Mesendoderm (in vitro differentiated cells): ENCODE results near the gene OPA1.

Source experiments
- DNase-seq: peaks from one replicate; pipeline ENCODE4 v3.0.0; 2013
- H2AK5ac ChIP-seq: 2 replicates; pipeline ENCODE4 v1.6.1; 2013; ENCODE audit warnings: low read length, inconsistent platforms
- H2BK120ac ChIP-seq: 2 replicates; pipeline ENCODE4 v1.6.1; 2013; ENCODE audit warnings: low read depth, mild to moderate bottlenecking, low read length, moderate library complexity, mixed read lengths
- H2BK15ac ChIP-seq: replicated peaks from 2 replicates; pipeline ENCODE4 v1.6.1; 2013; ENCODE audit warnings: low read depth, mild to moderate bottlenecking, moderate library complexity
- H2BK5ac ChIP-seq: 2 replicates; pipeline ENCODE4 v1.6.1; 2013; ENCODE audit warnings: low read length, inconsistent platforms
- H3K18ac ChIP-seq: 2 replicates; pipeline ENCODE4 v1.6.1; 2013; ENCODE audit warnings: mild to moderate bottlenecking, low read length, mixed read lengths
- H3K23ac ChIP-seq: one replicate; pipeline ENCODE4 v1.6.1; 2013; ENCODE audit warnings: low read length
- H3K27ac ChIP-seq: 2 replicates; pipeline ENCODE4 v1.5.1; 2013; ENCODE audit warnings: low read depth, mild to moderate bottlenecking, inconsistent platforms, low read length, moderate library complexity
- H3K27me3 ChIP-seq: 2 replicates; pipeline ENCODE4 v1.6.1; 2013; ENCODE audit warnings: low read length, control low read depth, mild to moderate bottlenecking, inconsistent platforms; ENCODE audit not compliant: insufficient read depth, poor library complexity
- H3K36me3 ChIP-seq: 2 replicates; pipeline ENCODE4 v1.6.1; 2013; ENCODE audit warnings: low read length, inconsistent platforms; ENCODE audit not compliant: control insufficient read depth, insufficient read depth
- H3K4ac ChIP-seq: one replicate; pipeline ENCODE4 v1.6.1; 2013; ENCODE audit warnings: low read depth, mild to moderate bottlenecking, low read length, moderate library complexity
- H3K4me1 ChIP-seq: 2 replicates; pipeline ENCODE4 v1.6.1; 2013; ENCODE audit warnings: low read depth, low read length, inconsistent platforms; ENCODE audit not compliant: control insufficient read depth
- H3K4me2 ChIP-seq: 2 replicates; pipeline ENCODE4 v1.6.1; 2013; ENCODE audit warnings: low read length
- H3K4me3 ChIP-seq: 2 replicates; pipeline ENCODE4 v1.5.1; 2013; ENCODE audit warnings: mild to moderate bottlenecking, low read length
- H3K56ac ChIP-seq: one replicate; pipeline ENCODE4 v1.6.1; 2013; ENCODE audit warnings: low read length
- H3K79me1 ChIP-seq: 2 replicates; pipeline ENCODE4 v1.6.1; 2013; ENCODE audit warnings: low read length, inconsistent platforms
- H3K79me2 ChIP-seq: 2 replicates; pipeline ENCODE4 v1.6.1; 2013; ENCODE audit warnings: mild to moderate bottlenecking, low read length; ENCODE audit not compliant: control insufficient read depth, insufficient read depth
- H3K9ac ChIP-seq: 2 replicates; pipeline ENCODE4 v1.6.1; 2013; ENCODE audit warnings: low read length, inconsistent platforms
- H4K5ac ChIP-seq: one replicate; pipeline ENCODE4 v1.6.1; 2013; ENCODE audit warnings: low read length
- H4K8ac ChIP-seq: one replicate; pipeline ENCODE4 v1.6.1; 2013; ENCODE audit warnings: low read depth, mild to moderate bottlenecking, control low read depth, low read length, moderate library complexity
- WGBS: extraction: QIAGEN DNeasy Blood & Tissue Kit; methylation state at CpG from one replicate; pipeline ENCODE4 v1.1.7; 2013; ENCODE audit warnings: low lambda C conversion rate, missing lambda C conversion rate; ENCODE audit not compliant: insufficient coverage; ENCODE audit errors: extremely low coverage; 5-methylcytosine and 5-hydroxymethylcytosine counted together

The OPA1 gene

DNA sequence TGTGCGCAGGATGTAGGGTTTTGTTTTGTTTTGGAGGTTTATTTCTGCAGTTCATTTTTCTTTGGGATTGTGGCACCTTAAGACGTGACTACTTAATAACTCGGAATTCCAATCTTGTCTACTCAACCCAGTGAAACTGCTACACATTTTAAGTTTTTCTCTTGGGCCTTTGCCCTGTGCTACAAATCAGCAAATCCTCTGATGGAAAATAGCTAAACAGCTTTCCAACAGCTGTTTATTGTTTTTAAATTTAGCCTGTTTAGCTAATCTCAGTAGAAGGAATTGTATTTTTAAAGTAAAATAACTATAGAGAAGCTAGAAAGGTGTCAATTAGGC, 48.4 kb downstream of the OPA1 start:
- no peak overlapping the region for H2AK5ac ChIP-seq
- no peak overlapping the region for H3K56ac ChIP-seq
- peaks cover 6% of the 10 kb centered on the region for H3K36me3 ChIP-seq
- no peaks in the 10 kb centered on the region for H3K79me2 ChIP-seq
- no peak overlapping the region for H3K23ac ChIP-seq
- H3K27me3 ChIP-seq: no peaks in the 10 kb centered on the region
- no peak for DNase-seq
- no CpG with 5 or more reads among the region's 3 CpGs for WGBS
- H3K4me1 ChIP-seq: no peaks in the 10 kb centered on the region
- H2BK120ac ChIP-seq: no peak overlapping the region
- H3K4me3 ChIP-seq: no peak overlapping the region
- no peak overlapping the region for H3K4ac ChIP-seq
- H3K9ac ChIP-seq: no peak overlapping the region
- no peak overlapping the region for H2BK15ac ChIP-seq
- H3K79me1 ChIP-seq: no peaks in the 10 kb centered on the region
- no peak overlapping the region for H3K27ac ChIP-seq
- no peak overlapping the region for H4K5ac ChIP-seq
- no peak overlapping the region for H3K4me2 ChIP-seq
- H3K18ac ChIP-seq: no peak overlapping the region
- H4K8ac ChIP-seq: no peak overlapping the region
- H2BK5ac ChIP-seq: no peak overlapping the region

DNA sequence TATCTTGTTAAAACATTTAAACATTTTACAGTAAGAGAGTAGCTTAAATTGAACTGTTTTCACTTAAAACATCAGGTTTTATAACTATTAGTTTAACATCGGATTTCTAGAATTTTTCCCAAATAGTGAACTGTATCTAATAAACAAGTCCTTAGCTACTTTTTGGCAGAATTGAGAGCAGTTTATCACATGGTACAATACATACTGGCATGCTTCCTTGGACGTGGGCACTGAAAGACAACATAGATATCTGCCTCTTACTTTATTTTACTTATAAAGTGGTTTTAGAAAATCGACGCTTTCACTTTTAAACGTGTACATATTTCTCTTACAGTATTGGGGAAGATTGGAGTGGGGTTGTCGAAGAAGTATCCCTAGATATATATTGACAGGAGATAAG, 52.8 kb downstream of the OPA1 start:
- Histone ChIP-seq H3K23ac (no peak overlapping the region), H3K4me1 (no peaks in the 10 kb centered on the region), H3K4ac (no peak overlapping the region), H3K18ac (no peak overlapping the region), H4K5ac (no peak overlapping the region), H3K27me3 (no peaks in the 10 kb centered on the region), H3K9ac (no peak overlapping the region), H3K27ac (no peak overlapping the region), H3K4me2 (no peak overlapping the region), H3K4me3 (no peak overlapping the region), H2BK5ac (no peak overlapping the region), H3K79me2 (no peaks in the 10 kb centered on the region), H2AK5ac (no peak overlapping the region), H2BK15ac (no peak overlapping the region), H3K36me3 (peaks cover 5% of the 10 kb centered on the region), H4K8ac (no peak overlapping the region), H3K56ac (no peak overlapping the region), H2BK120ac (no peak overlapping the region), H3K79me1 (no peaks in the 10 kb centered on the region)
- no peak for DNase-seq
- 100% methylated on average over 4 of the region's 6 CpGs for WGBS

DNA sequence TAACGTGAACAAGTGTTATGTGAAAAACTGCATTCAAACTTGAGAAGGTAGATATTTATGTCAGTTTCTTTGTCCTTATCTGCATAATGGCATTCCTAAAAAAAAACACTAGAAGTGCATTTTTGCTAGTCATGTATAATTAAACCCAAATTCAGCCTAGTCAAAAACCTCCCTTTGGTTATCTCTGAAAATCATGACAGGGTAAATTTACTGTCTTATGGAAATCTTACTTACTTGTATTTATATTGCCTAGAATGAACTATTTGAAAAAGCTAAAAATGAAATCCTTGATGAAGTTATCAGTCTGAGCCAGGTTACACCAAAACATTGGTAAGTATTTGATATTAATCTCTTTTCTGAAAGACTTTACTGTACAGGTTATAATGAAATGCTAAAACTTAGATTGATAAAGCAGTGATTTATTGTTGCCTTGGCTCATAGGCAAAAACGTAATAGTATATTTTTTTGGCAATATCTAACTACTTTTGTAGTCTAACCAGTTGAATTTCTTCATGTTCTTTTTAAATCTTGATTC, 55.6 kb downstream of the OPA1 start:
- no peaks in the 10 kb centered on the region for H3K4me1 ChIP-seq
- H2BK120ac ChIP-seq: no peak overlapping the region
- H2BK15ac ChIP-seq: no peak overlapping the region
- H3K4ac ChIP-seq: no peak overlapping the region
- no peak overlapping the region for H3K4me3 ChIP-seq
- no peaks in the 10 kb centered on the region for H3K79me2 ChIP-seq
- no peaks in the 10 kb centered on the region for H3K27me3 ChIP-seq
- no peak overlapping the region for H3K9ac ChIP-seq
- WGBS: no CpG with 5 or more reads among the region's 2 CpGs
- H3K27ac ChIP-seq: no peak overlapping the region
- H2AK5ac ChIP-seq: no peak overlapping the region
- H3K79me1 ChIP-seq: no peaks in the 10 kb centered on the region
- no peak overlapping the region for H4K5ac ChIP-seq
- H3K4me2 ChIP-seq: no peak overlapping the region
- no peak overlapping the region for H3K18ac ChIP-seq
- no peak overlapping the region for H4K8ac ChIP-seq
- peaks cover 5% of the 10 kb centered on the region for H3K36me3 ChIP-seq
- H3K56ac ChIP-seq: no peak overlapping the region
- no peak overlapping the region for H3K23ac ChIP-seq
- DNase-seq: no peak
- no peak overlapping the region for H2BK5ac ChIP-seq

DNA sequence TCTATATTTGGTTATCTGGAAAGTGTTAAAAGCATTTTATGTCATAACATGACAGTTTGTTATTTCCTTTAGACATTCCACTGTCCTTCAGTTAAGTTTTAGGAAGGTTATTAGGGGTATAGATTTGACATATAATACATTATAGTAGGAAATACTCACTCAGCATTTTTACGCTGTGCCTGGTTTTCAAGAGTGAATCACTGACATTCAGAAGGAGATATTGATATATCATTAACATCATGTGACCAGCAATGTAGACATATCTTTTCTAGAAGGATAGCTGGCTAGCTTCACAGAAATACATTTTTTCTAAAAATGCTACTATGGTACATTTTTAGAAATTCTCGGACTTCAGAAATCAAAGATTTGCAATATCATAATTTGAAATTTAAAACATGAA, 57.6 kb downstream of the OPA1 start:
- WGBS: no CpG with 5 or more reads among the region's 2 CpGs
- H3K27me3 ChIP-seq: no peaks in the 10 kb centered on the region
- no peak overlapping the region for H3K18ac ChIP-seq
- no peak overlapping the region for H4K5ac ChIP-seq
- no peak overlapping the region for H2BK15ac ChIP-seq
- no peak overlapping the region for H2BK120ac ChIP-seq
- H3K4me3 ChIP-seq: no peak overlapping the region
- H3K27ac ChIP-seq: no peak overlapping the region
- H3K79me1 ChIP-seq: no peaks in the 10 kb centered on the region
- no peak for DNase-seq
- no peaks in the 10 kb centered on the region for H3K79me2 ChIP-seq
- H3K9ac ChIP-seq: no peak overlapping the region
- H3K4me1 ChIP-seq: no peaks in the 10 kb centered on the region
- H3K23ac ChIP-seq: no peak overlapping the region
- no peak overlapping the region for H2BK5ac ChIP-seq
- no peak overlapping the region for H4K8ac ChIP-seq
- H3K36me3 ChIP-seq: no peaks in the 10 kb centered on the region
- H3K56ac ChIP-seq: no peak overlapping the region
- no peak overlapping the region for H3K4me2 ChIP-seq
- H2AK5ac ChIP-seq: no peak overlapping the region
- H3K4ac ChIP-seq: no peak overlapping the region

DNA sequence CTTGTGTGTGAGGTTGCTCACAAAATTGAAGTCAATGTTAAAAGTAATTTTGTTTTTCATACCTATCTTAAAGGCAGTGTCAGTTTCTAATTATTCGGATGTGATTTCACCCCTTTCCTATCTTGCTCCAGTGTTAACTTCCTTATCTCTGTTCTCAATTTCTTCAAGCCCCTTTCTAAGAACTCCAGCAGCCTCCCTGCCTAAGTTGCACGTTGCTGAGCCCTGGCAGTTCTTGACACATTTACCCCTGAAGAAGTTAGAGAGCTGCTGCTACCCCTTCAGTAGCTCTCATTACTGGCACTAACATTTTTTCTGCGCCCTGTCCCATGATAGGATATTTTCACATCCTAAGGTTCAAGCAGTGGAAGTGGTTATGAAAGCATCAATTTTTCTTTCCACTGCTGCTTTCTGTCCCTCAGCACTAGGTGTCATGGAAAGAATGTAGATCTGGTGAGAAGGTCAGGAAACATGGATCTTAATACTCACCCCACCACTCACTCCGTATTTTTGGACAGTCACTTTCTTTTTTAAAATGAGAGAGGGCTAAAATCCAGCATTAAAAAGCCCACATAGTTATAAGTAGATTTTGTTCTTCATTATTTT, 62.9 kb downstream of the OPA1 start:
- H3K27me3 ChIP-seq: no peaks in the 10 kb centered on the region
- H2AK5ac ChIP-seq: no peak overlapping the region
- no peaks in the 10 kb centered on the region for H3K36me3 ChIP-seq
- H3K4me1 ChIP-seq: peaks cover 3% of the 10 kb centered on the region
- no peak overlapping the region for H3K23ac ChIP-seq
- H3K27ac ChIP-seq: no peak overlapping the region
- no peak overlapping the region for H4K5ac ChIP-seq
- no peaks in the 10 kb centered on the region for H3K79me1 ChIP-seq
- H2BK5ac ChIP-seq: no peak overlapping the region
- H3K9ac ChIP-seq: no peak overlapping the region
- no peak overlapping the region for H2BK120ac ChIP-seq
- no peak overlapping the region for H3K4me2 ChIP-seq
- H3K4me3 ChIP-seq: no peak overlapping the region
- H2BK15ac ChIP-seq: no peak overlapping the region
- no peak overlapping the region for H4K8ac ChIP-seq
- H3K56ac ChIP-seq: no peak overlapping the region
- H3K18ac ChIP-seq: peak overlapping the region; percentile 18
- H3K4ac ChIP-seq: no peak overlapping the region
- DNase-seq: peak; percentile 56
- no peaks in the 10 kb centered on the region for H3K79me2 ChIP-seq
- no CpG with 5 or more reads among the region's 4 CpGs for WGBS

DNA sequence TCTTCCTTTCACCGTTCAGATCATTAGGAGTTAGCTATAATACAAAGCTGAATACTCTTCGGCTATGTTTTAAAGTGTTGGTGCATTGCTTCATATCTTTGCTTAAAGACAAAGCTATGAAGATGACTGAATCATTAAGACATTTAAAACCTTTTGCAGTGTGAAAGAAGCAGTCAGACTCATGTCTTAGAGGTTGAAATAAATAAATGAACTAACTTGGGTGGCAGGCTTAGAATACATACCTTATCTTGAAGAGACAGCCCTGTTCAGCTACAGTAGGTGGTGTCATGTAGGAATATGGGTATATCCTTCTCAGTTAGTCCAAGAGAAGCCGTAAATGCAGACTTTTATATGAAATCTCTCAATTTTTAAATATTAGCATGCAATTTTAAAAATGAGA, 63.4 kb downstream of the OPA1 start:
- Histone ChIP-seq H3K79me2 (no peaks in the 10 kb centered on the region), H3K56ac (no peak overlapping the region), H3K27ac (no peak overlapping the region), H2AK5ac (no peak overlapping the region), H3K23ac (no peak overlapping the region), H4K5ac (no peak overlapping the region), H3K79me1 (no peaks in the 10 kb centered on the region), H2BK5ac (no peak overlapping the region), H2BK15ac (no peak overlapping the region), H3K9ac (no peak overlapping the region), H3K4ac (no peak overlapping the region), H3K27me3 (no peaks in the 10 kb centered on the region), H3K18ac (no peak overlapping the region), H3K4me3 (no peak overlapping the region), H4K8ac (no peak overlapping the region), H3K36me3 (no peaks in the 10 kb centered on the region), H3K4me1 (peaks cover 3% of the 10 kb centered on the region), H3K4me2 (no peak overlapping the region), H2BK120ac (no peak overlapping the region)
- WGBS: no CpG with 5 or more reads among the region's 3 CpGs
- no peak for DNase-seq
